ENCODE measurements around the gene FFAR3. TPM values are rescaled to one million over a fixed set of nuclear protein-coding genes. Genes with fewer than 3 reads are reported as not detected.
A peak's percentile ranks its signal among the peaks of the same experiment; 100 is the strongest.
"Not testable (repeated sequence)": the region's sequence is repeated elsewhere in the genome, so short reads cannot be mapped to it uniquely, and the experiment has no call there.

FFAR3 gene
- total and polyA plus RNA-seq, 8 donors: 0.09 to 1.6 (median 0.30) TPM; not detected in 2

DNA sequence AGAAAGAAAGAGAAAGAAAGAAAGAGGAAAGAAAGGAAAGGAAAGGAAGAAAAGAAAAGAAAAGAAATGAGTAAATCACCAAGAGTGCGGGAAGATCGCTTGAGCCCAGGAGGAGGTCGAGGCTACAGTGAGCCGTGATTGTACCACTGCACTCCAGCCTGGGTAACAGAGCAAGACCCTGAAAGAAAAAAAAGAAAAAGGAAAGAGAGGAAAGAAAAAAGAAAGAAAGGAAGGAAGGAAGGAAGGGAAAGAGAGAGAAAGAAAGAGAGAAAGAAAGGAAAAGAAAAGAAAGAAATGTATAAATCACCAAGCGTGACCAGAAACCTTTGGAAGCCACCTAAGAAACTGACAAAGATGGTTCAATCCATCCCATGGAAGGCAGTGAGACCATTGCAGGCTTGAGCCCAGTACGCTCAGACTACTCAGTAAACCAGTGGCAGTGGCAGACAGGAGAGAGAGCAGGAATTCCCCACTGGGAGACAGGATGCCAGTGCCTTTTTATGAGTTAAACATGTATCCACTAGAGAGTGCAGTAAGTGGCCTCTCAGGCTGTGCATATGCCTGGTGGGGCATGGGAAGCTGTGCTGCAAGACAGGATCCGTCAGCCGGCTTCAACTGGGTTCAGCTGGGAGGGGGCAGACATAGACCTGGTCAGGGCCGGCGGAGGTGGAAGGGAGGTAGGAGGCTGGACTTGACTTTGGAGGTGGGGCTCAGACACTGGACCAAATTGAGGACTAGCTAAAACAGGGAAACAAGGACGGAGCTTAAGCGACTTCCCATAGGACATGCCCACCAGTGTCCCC is 17.4 kb downstream of the FFAR3 start:
- intact Hi-C loops (cut with DNase I): no loop called here
- H3K27me3 ChIP-seq: no peaks in the 10 kb centered on the region
- ATAC-seq: peak; percentile 80

DNA sequence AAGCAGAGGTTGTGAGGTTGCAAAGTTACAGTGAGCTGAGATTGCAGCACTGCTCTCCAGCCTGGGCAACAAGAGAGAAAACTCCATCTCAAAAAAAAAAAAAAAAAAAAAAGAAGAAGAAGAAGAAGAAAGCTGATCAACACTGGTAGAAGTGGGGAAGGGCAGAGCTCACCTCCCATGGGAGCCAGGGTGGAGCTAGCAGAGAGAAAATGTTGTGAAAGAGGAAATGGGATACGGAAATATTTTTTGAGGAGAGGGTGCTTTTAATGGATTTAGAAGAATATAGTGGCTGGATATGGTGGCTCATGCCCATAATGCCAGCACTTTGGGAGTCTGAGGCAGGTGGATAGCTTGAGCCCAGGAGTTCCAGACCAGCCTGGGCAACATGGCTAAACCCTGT is 19.4 kb downstream of the FFAR3 start:
- intact Hi-C loops (cut with DNase I): no loop called here
- Histone ChIP-seq H3K27ac (no peak overlapping the region), H3K9me3 (no peaks in the 10 kb centered on the region), H3K4me3 (no peak overlapping the region), H3K4me1 (no peaks in the 10 kb centered on the region), H3K27me3 (peaks cover 0 to 18% of the 10 kb centered on the region in 2 donors), H3K36me3 (no peaks in the 10 kb centered on the region)
- DNase-seq (no peak), ATAC-seq (no peak)
- TF ChIP-seq, protein P1, sequence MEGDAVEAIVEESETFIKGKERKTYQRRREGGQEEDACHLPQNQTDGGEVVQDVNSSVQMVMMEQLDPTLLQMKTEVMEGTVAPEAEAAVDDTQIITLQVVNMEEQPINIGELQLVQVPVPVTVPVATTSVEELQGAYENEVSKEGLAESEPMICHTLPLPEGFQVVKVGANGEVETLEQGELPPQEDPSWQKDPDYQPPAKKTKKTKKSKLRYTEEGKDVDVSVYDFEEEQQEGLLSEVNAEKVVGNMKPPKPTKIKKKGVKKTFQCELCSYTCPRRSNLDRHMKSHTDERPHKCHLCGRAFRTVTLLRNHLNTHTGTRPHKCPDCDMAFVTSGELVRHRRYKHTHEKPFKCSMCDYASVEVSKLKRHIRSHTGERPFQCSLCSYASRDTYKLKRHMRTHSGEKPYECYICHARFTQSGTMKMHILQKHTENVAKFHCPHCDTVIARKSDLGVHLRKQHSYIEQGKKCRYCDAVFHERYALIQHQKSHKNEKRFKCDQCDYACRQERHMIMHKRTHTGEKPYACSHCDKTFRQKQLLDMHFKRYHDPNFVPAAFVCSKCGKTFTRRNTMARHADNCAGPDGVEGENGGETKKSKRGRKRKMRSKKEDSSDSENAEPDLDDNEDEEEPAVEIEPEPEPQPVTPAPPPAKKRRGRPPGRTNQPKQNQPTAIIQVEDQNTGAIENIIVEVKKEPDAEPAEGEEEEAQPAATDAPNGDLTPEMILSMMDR (IDR thresholded peaks at IDR 0.05): no peak

More for the DNA sequence above, 17.4 kb downstream of the FFAR3 start:
- Histone ChIP-seq H3K9me3 (no peaks in the 10 kb centered on the region), H3K36me3 (no peaks in the 10 kb centered on the region), H3K4me1 (no peaks in the 10 kb centered on the region), H3K4me3 (no peak overlapping the region), H3K27ac (no peak overlapping the region)
- DNase-seq: peak in 1 of 4 donors; percentile 21
- TF ChIP-seq, protein P1 (IDR thresholded peaks at IDR 0.05): no peak

DNA sequence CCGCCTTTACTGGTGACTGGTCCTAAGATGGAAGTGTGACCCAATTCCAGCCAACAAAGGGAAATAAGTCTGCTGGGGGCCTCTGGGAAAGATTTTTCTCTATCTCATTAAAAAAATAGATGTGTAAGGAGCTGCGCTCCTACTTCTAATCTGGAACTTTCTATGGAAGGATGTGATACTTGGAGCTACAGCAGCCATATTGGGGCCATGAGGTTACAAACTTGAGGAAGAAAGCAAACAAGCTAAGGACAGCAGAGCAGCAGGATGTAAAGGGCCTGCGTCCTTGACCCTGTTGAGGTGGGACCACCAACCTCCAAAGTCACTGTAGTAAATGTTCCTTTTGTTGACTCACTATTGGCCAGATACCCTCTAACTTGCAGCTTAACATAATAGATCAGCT is 20.1 kb downstream of the FFAR3 start:
- ATAC-seq: no peak
- H3K9me3 ChIP-seq: no peaks in the 10 kb centered on the region
- H3K36me3 ChIP-seq: no peaks in the 10 kb centered on the region
- no peak for DNase-seq
- TF ChIP-seq, protein P1 (IDR thresholded peaks at IDR 0.05): no peak
- peaks cover 0 to 25% of the 10 kb centered on the region in 2 donors for H3K27me3 ChIP-seq
- intact Hi-C loops (cut with DNase I): no loop called here
- H3K4me3 ChIP-seq: no peak overlapping the region
- H3K4me1 ChIP-seq: no peaks in the 10 kb centered on the region
- no peak overlapping the region for H3K27ac ChIP-seq

DNA sequence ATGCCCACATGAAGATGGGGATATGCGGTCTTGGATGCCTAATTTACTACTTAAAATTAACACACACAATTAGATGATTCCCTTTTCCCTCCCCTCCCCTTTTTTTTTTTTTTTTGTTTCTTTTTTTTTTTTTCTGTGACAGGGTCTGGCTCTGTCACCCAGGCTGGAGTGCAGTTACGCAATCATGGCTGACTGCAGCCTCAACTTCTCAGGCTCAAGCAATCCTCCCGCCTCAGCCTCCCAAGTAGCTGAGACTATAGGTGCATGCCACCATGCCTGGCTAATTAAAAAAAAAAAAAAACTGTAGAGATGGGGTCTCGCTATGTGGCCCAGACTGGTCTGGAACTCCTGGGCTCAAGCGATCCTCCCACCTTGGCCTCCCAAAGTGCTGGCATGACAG is 21.3 kb downstream of the FFAR3 start:
- H3K36me3 ChIP-seq; H3K9me3 ChIP-seq; H3K27ac ChIP-seq; H3K4me3 ChIP-seq; intact Hi-C loops (cut with DNase I); DNase-seq; ATAC-seq; H3K4me1 ChIP-seq: not testable (repeated sequence)
- peaks cover 0 to 27% of the 10 kb centered on the region in 2 donors for H3K27me3 ChIP-seq

DNA sequence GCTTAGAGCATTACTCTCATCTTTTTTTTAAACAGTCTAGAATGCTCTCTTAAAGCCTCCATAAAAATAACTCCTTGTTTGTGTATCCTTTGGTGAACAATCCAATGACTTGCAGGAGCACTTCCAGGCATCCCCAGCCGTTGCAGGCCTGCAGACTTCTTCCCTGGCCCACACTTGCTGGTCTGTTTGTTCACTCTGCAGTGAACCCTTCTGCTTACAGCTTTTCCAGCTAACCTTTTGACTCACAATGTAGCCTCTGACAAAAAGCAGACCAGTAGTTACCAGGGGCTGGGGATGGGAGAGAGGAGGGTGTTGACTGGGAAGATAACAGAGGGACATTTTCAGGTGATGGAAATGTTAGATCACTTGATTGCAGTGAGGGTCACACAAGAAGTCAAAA is 21.7 kb downstream of the FFAR3 start:
- Histone ChIP-seq H3K27ac (no peak overlapping the region), H3K27me3 (peaks cover 0 to 27% of the 10 kb centered on the region in 2 donors), H3K4me1 (no peaks in the 10 kb centered on the region), H3K4me3 (no peak overlapping the region), H3K9me3 (no peaks in the 10 kb centered on the region), H3K36me3 (no peaks in the 10 kb centered on the region)
- ATAC-seq (no peak), DNase-seq (no peak)
- TF ChIP-seq, protein P1 (IDR thresholded peaks at IDR 0.05): no peak
- intact Hi-C loops (cut with DNase I): no loop called here
